GM21717 (cell line): ENCODE measurements around the gene NOSIP.

Experiments
- ATAC-seq: cut with Tn5 transposase; IDR thresholded peaks from one replicate; pipeline ENCODE4 v1.9.1; 2021; ENCODE audit warnings: mild to moderate bottlenecking, moderate library complexity; ENCODE audit not compliant: unreplicated experiment

Gene NOSIP

DNA sequence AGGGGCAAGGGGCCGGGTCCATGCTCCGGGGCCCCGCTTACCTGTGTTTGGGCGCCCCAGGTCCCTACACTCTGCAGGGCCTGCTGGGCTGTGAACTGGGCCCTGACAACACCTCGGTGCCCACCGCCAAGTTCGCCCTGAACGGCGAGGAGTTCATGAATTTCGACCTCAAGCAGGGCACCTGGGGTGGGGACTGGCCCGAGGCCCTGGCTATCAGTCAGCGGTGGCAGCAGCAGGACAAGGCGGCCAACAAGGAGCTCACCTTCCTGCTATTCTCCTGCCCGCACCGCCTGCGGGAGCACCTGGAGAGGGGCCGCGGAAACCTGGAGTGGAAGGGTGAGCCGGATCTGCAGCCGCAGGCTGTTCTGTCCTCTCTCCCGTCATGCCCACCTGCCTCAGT, 66.2 kb downstream of the NOSIP start:
- no peak for ATAC-seq

DNA sequence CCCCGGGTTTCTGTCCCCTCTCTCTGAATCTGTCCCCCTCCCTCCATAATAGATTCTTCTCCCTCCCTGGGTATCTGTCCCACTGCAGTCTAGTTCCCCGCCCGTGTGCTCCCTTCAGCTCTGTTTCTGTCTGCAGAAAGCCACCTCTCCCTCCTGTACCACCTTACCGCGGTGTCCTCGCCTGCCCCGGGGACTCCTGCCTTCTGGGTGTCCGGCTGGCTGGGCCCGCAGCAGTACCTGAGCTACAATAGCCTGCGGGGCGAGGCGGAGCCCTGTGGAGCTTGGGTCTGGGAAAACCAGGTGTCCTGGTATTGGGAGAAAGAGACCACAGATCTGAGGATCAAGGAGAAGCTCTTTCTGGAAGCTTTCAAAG, 66.6 kb downstream of the NOSIP start:
- ATAC-seq: no peak

DNA sequence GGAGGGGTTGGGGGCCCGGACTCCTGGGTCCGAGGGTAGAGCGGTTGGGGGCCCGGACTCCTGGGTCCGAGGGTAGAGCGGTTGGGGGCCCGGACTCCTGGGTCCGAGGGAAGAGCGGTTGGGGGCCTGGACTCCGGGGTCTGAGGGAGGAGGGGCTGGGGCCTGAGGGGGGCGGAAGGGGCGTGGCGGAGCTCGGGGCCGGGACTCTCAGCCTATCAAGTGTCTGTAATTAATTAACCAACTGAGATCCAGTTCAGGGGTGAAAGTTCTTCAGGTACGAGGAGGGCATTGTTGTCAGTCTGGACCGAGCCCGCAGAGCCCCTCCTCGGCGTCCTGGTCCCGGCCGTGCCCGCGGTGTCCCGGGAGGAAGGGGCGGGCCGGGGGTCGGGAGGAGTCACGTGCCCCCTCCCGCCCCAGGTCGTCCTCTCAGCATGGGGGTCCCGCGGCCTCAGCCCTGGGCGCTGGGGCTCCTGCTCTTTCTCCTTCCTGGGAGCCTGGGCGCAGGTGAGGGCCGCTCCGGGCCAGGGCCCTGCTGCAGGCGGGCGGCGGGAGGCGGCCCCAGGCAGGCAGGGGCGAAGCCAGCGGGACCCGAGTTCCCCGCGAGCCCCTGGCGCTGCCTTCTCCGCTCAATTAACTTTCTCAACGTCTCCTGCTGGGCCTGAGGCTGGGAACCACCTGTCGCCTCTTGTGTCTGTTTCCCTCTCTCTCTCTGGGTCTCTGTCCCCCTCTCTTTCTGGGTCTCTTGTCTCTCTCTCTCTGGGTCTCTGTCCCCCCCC, 67.2 kb downstream of the NOSIP start:
- no peak for ATAC-seq

DNA sequence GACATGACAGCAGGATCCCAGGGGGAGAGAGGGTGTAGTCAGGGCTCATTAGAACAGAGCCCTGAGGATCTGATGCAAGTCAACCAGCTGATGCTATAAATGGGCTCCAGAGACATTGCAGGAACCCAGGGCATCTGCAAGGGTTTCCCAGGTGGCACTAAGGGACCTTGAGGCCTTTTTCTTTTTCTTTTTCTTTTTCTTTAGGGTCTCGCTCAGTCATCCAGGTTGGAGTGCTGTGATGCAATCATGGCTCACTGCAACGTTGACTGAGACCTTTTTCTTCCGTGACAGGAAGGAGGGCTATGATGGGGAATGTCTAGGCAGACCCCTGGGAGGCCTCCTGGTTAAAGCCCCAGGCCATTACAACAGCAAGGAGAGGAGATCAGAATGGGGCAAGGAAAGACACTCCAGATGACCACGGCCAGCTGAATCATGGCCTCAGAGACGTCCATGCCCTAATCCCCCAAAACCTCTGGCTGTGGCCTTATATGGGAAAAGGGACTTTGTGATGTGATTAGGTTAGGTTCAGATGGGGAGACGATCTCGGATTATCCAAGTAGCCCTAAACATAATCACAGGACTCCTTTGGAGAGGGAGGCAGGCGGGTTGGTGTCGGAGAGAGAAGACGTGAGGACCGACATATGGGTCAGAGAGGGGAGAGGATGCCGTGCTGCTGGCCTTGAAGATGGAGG, 72.4 kb downstream of the NOSIP start:
- no peak for ATAC-seq

DNA sequence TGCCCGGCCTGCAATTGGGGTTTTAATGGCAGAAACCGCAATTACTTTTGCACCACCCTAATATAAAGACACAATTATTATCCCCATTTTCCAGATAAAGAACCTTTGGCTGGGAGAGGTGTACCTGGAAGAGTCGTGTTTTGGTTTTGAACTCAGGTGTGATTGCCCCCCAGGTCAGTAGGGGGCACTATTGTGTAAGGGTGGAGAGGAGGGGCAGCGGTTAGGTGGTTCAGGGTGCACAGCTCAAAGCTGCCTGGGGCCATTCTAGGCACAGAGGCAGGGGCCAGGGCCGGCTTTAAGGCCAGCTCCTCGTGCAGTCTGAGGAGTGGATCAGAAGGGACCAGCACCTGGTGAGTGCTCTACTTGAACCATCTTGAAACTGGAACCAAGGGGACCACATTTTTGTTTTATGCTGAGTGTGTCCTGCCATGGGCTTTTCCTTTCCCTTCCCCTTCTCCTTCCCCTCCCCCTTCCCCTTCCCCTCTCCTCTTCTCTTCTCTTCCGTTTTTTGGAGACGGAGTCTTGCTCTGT, 73.7 kb downstream of the NOSIP start:
- no peak for ATAC-seq
